Duodenal mucosa (tissue), 2 donors: ENCODE results near the gene GAA.

ENCODE experiments used
- H3K27ac ChIP-seq: one replicate; pipeline ENCODE4 v1.7.0; 2013; ENCODE audit warnings: low read depth, low read length
- H3K27me3 ChIP-seq, 2 donors: one replicate each; pipeline ENCODE4 v1.7.0; 2013; ENCODE audit warnings: low read length in 2 of 2, control low read depth in 1 of 2; ENCODE audit not compliant: insufficient read depth in 2 of 2, control insufficient read depth in 1 of 2
- H3K36me3 ChIP-seq, 2 donors: one replicate each; pipeline ENCODE4 v1.7.0; 2013; ENCODE audit warnings: low read length in 2 of 2, control low read depth in 1 of 2; ENCODE audit not compliant: insufficient read depth in 2 of 2, control insufficient read depth in 1 of 2
- H3K4me1 ChIP-seq, 2 donors: one replicate each; pipeline ENCODE4 v1.7.0; 2013; ENCODE audit warnings: low read length in 2 of 2, control low read depth in 1 of 2; ENCODE audit not compliant: insufficient read depth in 2 of 2, control insufficient read depth in 1 of 2
- H3K4me3 ChIP-seq, 2 donors: one replicate each; pipeline ENCODE4 v1.7.0; 2013; ENCODE audit warnings: low read length in 2 of 2, low read depth in 1 of 2
- H3K9ac ChIP-seq, 2 donors: one replicate each; pipeline ENCODE4 v1.7.0; 2013; ENCODE audit warnings: low read length in 2 of 2, low read depth in 1 of 2
- H3K9me3 ChIP-seq, 2 donors: one replicate each; pipeline ENCODE4 v1.7.0; 2013; ENCODE audit warnings: low read length in 2 of 2, control low read depth in 1 of 2; ENCODE audit not compliant: control insufficient read depth in 1 of 2

Gene GAA

GRCh38 chr17:80117491-80118401 is 16.4 kb downstream of the GAA start:
- H3K9ac ChIP-seq = no peak overlapping the region
- no peaks in the 10 kb centered on the region for H3K27me3 ChIP-seq
- H3K27ac ChIP-seq = no peak overlapping the region
- no peaks in the 10 kb centered on the region for H3K4me1 ChIP-seq
- peaks cover 0 to 4% of the 10 kb centered on the region in 2 donors for H3K36me3 ChIP-seq
- no peaks in the 10 kb centered on the region for H3K9me3 ChIP-seq
- no peak overlapping the region for H3K4me3 ChIP-seq

GRCh38 chr17:80118601-80119270 is 17.4 kb downstream of the GAA start:
- Histone ChIP-seq H3K36me3 (peaks cover 0 to 4% of the 10 kb centered on the region in 2 donors), H3K27ac (no peak overlapping the region), H3K4me3 (no peak overlapping the region), H3K9ac (no peak overlapping the region), H3K27me3 (no peaks in the 10 kb centered on the region), H3K9me3 (no peaks in the 10 kb centered on the region), H3K4me1 (no peaks in the 10 kb centered on the region)

GRCh38 chr17:80119271-80119791 is 17.9 kb downstream of the GAA start:
- H3K4me3 ChIP-seq = no peak overlapping the region
- H3K9me3 ChIP-seq = no peaks in the 10 kb centered on the region
- H3K36me3 ChIP-seq = peaks cover 0 to 4% of the 10 kb centered on the region in 2 donors
- no peak overlapping the region for H3K27ac ChIP-seq
- no peak overlapping the region for H3K9ac ChIP-seq
- no peaks in the 10 kb centered on the region for H3K4me1 ChIP-seq
- no peaks in the 10 kb centered on the region for H3K27me3 ChIP-seq

GRCh38 chr17:80119839-80120238 is 18.5 kb downstream of the GAA start:
- Histone ChIP-seq H3K9ac (no peak overlapping the region), H3K27ac (no peak overlapping the region), H3K4me3 (no peak overlapping the region), H3K9me3 (no peaks in the 10 kb centered on the region), H3K4me1 (no peaks in the 10 kb centered on the region), H3K36me3 (peaks cover 0 to 4% of the 10 kb centered on the region in 2 donors), H3K27me3 (no peaks in the 10 kb centered on the region)

- no peaks in the 10 kb centered on the region for H3K4me1 ChIP-seq
- H3K4me3 ChIP-seq = no peak overlapping the region
- no peaks in the 10 kb centered on the region for H3K9me3 ChIP-seq
- H3K27ac ChIP-seq = no peak overlapping the region
- no peaks in the 10 kb centered on the region for H3K36me3 ChIP-seq
- H3K9ac ChIP-seq = no peak overlapping the region
- no peaks in the 10 kb centered on the region for H3K27me3 ChIP-seq
Observed at GRCh38 chr17:80122026-80122575, 20.7 kb downstream of the GAA start.

- Histone ChIP-seq H3K27ac (no peak overlapping the region), H3K4me1 (no peaks in the 10 kb centered on the region), H3K9ac (no peak overlapping the region), H3K4me3 (no peak overlapping the region), H3K27me3 (peaks cover 0 to 1% of the 10 kb centered on the region in 2 donors), H3K36me3 (no peaks in the 10 kb centered on the region), H3K9me3 (no peaks in the 10 kb centered on the region)
Observed at GRCh38 chr17:80122926-80123505, 21.6 kb downstream of the GAA start.

GRCh38 chr17:80123791-80124190 is 22.4 kb downstream of the GAA start:
- no peak overlapping the region for H3K9ac ChIP-seq
- H3K36me3 ChIP-seq = no peaks in the 10 kb centered on the region
- H3K27me3 ChIP-seq = peaks cover 0 to 7% of the 10 kb centered on the region in 2 donors
- no peak overlapping the region for H3K4me3 ChIP-seq
- H3K9me3 ChIP-seq = no peaks in the 10 kb centered on the region
- no peak overlapping the region for H3K27ac ChIP-seq
- H3K4me1 ChIP-seq = no peaks in the 10 kb centered on the region

GRCh38 chr17:80124351-80124981 is 23.1 kb downstream of the GAA start:
- H3K4me1 ChIP-seq = no peaks in the 10 kb centered on the region
- H3K27me3 ChIP-seq = peaks cover 0 to 7% of the 10 kb centered on the region in 2 donors
- no peaks in the 10 kb centered on the region for H3K9me3 ChIP-seq
- no peak overlapping the region for H3K9ac ChIP-seq
- no peak overlapping the region for H3K27ac ChIP-seq
- no peaks in the 10 kb centered on the region for H3K36me3 ChIP-seq
- H3K4me3 ChIP-seq = no peak overlapping the region

- no peak overlapping the region for H3K27ac ChIP-seq
- no peaks in the 10 kb centered on the region for H3K36me3 ChIP-seq
- peaks cover 0 to 7% of the 10 kb centered on the region in 2 donors for H3K27me3 ChIP-seq
- no peaks in the 10 kb centered on the region for H3K4me1 ChIP-seq
- H3K9me3 ChIP-seq = no peaks in the 10 kb centered on the region
- no peak overlapping the region for H3K4me3 ChIP-seq
- H3K9ac ChIP-seq = no peak overlapping the region
Observed at GRCh38 chr17:80125656-80126448, 24.5 kb downstream of the GAA start.
